Measurements from ENCODE around the gene CPOX.

The CPOX gene

GRCh38 chr3:98594628-98595324 lies 1.4 kb upstream of the CPOX start:
- no peak for DNase-seq

GRCh38 chr3:98592345-98592935 lies 971 bp downstream of the CPOX start:
- DNase-seq, result no peak

- DNase-seq, result no peak
Measured at GRCh38 chr3:98589331-98590036, 3.9 kb downstream of the CPOX start.

- DNase-seq, result no peak
Measured at GRCh38 chr3:98588065-98588464, 5.3 kb downstream of the CPOX start.

- DNase-seq, result no peak
Measured at GRCh38 chr3:98587654-98588053, 5.8 kb downstream of the CPOX start.

- no peak for DNase-seq
Measured at GRCh38 chr3:98584547-98584946, 8.9 kb downstream of the CPOX start.

GRCh38 chr3:98583766-98584165 lies 9.6 kb downstream of the CPOX start:
- no peak for DNase-seq

GRCh38 chr3:98582042-98582441 lies 11.4 kb downstream of the CPOX start:
- DNase-seq, result no peak

- no peak for DNase-seq
Measured at GRCh38 chr3:98581474-98581873, 11.9 kb downstream of the CPOX start.

- no peak for DNase-seq
Measured at GRCh38 chr3:98580401-98581386, 12.7 kb downstream of the CPOX start.

GRCh38 chr3:98577178-98577895 lies 16.1 kb downstream of the CPOX start:
- DNase-seq, result no peak

GRCh38 chr3:98574132-98574531 lies 19.3 kb downstream of the CPOX start:
- no peak for DNase-seq

GRCh38 chr3:98573181-98573728 lies 20.2 kb downstream of the CPOX start:
- DNase-seq, result no peak

- no peak for DNase-seq
Measured at GRCh38 chr3:98568402-98568801, 25.0 kb downstream of the CPOX start.

GRCh38 chr3:98567666-98568270 lies 25.6 kb downstream of the CPOX start:
- no peak for DNase-seq

- DNase-seq, result no peak
Measured at GRCh38 chr3:98565843-98566242, 27.6 kb downstream of the CPOX start.

GRCh38 chr3:98565237-98565643 lies 28.2 kb downstream of the CPOX start:
- DNase-seq, result no peak

GRCh38 chr3:98564282-98565005 lies 29.0 kb downstream of the CPOX start:
- no peak for DNase-seq

- DNase-seq, result no peak
Measured at GRCh38 chr3:98563661-98564281, 29.6 kb downstream of the CPOX start.
